Fibroblast of villous mesenchyme (primary cell): ENCODE results near the gene CIAO2A. TPM values are rescaled to one million over a fixed set of nuclear protein-coding genes. Genes with fewer than 3 reads are reported as not detected.
"Not testable (repeated sequence)": the region's sequence is repeated elsewhere in the genome, so short reads cannot be mapped to it uniquely, and the experiment has no call there.

Source experiments
- DNase-seq: peaks from one replicate; pipeline ENCODE4 v3.0.0-alpha.2; 2010; ENCODE audit warnings: low read depth
- H3K4me3 ChIP-seq: 2 replicates; pipeline ENCODE4 v1.5.1; 2011; ENCODE audit warnings: low read depth, mild to moderate bottlenecking, low read length
- total RNA-seq: library from RNA; depleted of rRNA; stranded (reverse); fragments of >200 nt; gene quantifications from 2 replicates; pipeline ENCODE4 v1.2.3, GENCODE V29; 2012
- TF ChIP-seq, protein P1 (sequence below): IDR thresholded peaks from 2 replicates; pipeline ENCODE4 v1.5.1; 2012; ENCODE audit warnings: low read depth, mild to moderate bottlenecking, low read length; ENCODE audit not compliant: insufficient read depth

The CIAO2A gene
- total RNA-seq, 1 donor = 62.6 TPM

DNA sequence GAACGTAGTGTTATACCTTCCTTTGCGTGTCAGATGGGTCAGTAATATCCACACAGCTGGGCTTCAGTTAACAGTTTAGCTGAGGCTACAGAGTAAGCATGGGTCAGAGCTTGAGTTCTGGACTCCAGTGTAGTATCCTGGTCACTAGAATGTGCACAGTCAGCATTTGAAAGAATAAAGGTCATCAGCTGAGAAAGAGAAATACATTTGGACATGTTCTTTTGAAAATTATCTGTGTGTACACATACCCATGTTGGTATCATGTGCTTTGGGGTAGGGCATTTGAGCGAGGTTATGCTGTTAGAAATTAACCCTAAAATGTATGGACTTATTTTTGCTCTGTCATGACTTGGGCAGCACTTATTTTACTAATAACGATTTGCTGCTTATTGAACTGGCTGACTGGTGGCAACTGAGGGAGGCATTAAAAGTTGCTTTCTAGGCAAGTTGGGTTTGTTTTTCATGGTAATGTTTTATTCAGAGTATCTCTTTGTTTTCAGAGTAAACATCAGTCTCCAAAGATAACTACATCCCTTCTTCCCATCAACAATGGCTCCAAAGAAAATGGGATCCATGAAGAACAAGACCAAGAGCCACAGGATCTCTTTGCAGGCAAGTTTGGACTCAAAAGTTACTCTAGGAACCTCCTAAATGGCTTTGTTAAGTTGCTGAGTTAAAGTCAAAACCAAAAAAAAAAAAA, 18.6 kb upstream of the CIAO2A start:
- TF ChIP-seq, protein P1, sequence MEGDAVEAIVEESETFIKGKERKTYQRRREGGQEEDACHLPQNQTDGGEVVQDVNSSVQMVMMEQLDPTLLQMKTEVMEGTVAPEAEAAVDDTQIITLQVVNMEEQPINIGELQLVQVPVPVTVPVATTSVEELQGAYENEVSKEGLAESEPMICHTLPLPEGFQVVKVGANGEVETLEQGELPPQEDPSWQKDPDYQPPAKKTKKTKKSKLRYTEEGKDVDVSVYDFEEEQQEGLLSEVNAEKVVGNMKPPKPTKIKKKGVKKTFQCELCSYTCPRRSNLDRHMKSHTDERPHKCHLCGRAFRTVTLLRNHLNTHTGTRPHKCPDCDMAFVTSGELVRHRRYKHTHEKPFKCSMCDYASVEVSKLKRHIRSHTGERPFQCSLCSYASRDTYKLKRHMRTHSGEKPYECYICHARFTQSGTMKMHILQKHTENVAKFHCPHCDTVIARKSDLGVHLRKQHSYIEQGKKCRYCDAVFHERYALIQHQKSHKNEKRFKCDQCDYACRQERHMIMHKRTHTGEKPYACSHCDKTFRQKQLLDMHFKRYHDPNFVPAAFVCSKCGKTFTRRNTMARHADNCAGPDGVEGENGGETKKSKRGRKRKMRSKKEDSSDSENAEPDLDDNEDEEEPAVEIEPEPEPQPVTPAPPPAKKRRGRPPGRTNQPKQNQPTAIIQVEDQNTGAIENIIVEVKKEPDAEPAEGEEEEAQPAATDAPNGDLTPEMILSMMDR = no peak
- H3K4me3 ChIP-seq = no peak overlapping the region
- DNase-seq = no peak

DNA sequence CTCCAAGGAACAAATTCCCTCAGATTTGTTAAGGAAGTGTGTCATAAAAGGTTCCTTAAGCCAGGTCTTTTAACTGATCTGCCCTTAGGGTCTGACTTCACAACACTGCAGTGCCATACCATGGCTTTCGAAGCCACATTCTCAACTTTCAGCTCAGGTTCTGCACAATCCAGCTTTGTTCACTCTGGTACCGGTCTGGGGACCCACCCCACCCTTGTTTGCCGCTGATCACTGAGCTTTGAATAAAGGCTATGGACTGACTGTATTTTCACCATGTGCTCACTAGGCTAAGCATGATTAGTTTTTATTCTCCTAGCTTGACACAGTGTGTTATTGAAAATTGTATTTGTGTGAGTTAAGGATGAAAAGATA, 18.0 kb upstream of the CIAO2A start:
- no peak overlapping the region for H3K4me3 ChIP-seq
- no peak for DNase-seq
- TF ChIP-seq, protein P1 = no peak

DNA sequence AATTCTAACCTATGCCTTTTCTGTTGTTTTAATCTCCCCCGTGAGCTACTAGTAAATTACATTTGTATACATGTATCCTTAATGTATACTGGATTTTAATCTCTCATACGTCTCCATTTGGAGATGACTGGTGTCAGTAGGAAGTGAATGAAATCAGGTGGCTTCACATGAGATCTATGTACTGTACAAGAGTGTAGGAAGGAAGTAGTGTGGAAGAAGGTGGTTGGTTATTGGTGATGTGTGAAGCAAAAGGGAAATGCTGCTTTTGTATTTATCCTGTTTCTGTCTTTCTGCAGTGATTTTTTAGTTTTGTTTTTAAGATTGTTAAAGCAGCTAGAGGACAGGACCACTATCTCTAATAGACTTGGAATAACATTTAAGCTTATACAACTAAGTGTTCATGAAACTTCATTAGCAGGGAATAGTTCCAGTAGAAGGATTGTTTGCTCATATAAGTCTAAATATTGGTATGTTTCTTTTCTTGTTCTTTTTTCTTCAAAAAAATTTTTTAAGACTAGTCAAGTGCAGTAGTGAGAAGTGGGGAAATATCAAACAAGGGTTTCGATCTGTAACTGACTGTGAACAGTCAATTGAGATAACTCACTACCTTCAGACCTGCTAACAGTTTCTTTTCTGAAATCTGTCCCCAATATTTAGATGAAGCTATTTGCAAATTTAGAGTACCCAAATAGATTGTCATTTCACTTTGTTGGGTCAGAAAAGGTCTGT, 17.5 kb upstream of the CIAO2A start:
- no peak for DNase-seq
- TF ChIP-seq, protein P1 = no peak
- no peak overlapping the region for H3K4me3 ChIP-seq

DNA sequence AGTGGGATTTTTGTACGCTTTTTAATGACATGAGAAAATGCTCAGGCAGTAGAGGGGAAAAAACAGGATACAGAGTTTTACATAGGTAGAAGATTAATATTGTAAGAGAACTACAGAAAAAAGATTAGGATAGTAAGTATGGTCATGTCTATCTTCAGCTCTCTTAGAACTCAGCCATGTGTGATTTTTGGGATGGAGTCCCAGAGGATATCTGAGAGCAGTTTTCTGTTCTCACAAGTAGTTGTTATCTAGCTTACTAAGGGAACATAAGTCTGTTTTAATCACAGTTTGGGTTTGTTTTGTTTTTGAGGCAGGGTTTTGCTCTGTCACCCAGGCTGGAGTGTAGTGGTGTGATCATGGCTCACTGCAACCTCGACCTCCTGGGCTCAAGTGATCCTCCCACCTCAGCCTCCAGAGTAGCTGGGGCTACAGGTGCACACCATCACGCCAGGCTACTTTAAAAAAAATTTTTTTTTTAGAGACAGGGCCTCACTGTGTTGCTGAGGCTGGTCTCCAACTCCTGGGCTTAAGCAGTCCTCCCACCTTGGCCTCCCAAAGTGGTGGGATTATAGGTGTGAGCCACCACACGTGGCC, 16.6 kb upstream of the CIAO2A start:
- not testable (repeated sequence) for DNase-seq, H3K4me3 ChIP-seq

DNA sequence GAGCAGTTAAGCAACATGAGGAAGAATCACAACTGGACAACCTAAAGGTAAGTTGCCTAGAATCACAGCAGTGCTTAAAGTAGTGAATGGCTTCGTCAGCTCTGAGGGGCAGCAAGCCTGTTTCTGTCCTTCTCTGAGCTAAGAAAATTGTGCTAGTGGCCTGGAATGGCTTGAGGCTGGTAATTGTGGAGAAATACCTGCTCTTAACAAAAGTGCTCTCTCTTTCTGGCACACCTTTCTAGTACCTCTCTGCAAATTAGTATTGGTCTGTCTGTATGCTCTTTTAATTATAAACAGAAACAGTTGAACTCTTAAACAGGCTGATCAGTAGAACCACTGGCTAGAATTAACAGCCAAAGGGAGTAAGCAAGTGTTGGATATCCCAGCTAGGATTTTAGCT, 13.7 kb upstream of the CIAO2A start:
- TF ChIP-seq, protein P1 = no peak
- no peak for DNase-seq
- H3K4me3 ChIP-seq = no peak overlapping the region

DNA sequence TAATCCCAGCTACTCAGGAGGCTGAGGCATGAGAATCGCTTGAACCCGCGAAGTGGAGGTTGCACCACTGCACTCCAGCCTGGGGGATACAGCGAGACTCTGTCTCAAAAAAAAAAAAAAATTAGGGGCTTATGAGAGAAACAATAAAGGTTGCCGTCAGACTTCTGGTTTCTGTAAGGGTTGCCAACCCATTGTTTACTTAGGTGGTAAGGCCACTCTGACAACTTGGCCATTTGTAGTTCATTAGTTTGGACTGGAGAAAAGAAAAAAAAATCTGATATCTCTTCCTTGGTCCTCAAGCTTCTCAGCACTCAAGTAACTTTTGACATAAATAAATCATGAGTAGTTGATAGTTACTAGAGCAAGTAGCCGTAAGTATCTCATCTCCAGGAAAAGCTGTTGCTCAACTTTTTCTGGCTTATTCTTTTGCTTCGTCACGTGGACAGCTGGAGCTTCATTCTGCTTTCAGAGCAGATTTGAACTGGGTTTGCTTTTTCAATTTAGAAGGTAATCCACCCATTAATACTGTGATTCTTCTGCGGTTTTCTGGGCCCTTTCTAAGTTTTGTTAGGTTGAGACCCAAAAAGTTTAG, 11.6 kb upstream of the CIAO2A start:
- TF ChIP-seq, protein P1 = no peak
- DNase-seq = peak; percentile 85
- H3K4me3 ChIP-seq = no peak overlapping the region

DNA sequence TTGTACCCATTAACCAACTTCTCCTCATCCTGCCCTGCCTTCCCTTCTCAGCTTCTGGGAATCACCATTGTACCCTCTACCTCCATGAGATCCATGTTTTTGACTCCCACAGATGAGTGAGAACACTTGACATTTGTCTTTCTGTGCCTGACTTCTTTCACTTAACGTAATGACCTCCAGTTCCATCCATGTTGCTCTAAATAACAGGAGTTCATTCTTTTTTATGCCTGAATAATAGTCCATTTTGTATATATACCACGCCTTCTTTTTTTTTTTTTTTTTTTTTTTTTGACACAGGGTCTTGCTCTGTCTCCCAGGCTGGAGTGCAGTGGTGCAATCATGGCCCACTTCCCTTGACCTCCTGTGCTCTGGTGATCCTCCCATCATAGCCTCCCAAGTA, 8.9 kb upstream of the CIAO2A start:
- TF ChIP-seq, protein P1 = no peak
- DNase-seq = no peak
- H3K4me3 ChIP-seq = no peak overlapping the region
